ENCODE data around the gene SOX2.

SOX2 gene

GRCh38 chr3:181730316-181730715 is 18.6 kb downstream of the SOX2 start:
- no peak for DNase-seq (ENCODE audit: low read depth)
- no peak overlapping the region for H3K4me3 ChIP-seq (ENCODE audit: low read length)
- no peak for TF ChIP-seq CTCF (conservative IDR thresholded peaks at IDR 0.05; ENCODE audit: low read depth, low read length)

- no peak overlapping the region for H3K4me3 ChIP-seq (ENCODE audit: low read length)
- TF ChIP-seq CTCF (conservative IDR thresholded peaks at IDR 0.05; ENCODE audit: low read depth, low read length): no peak
- DNase-seq (ENCODE audit: low read depth): no peak
Observed at GRCh38 chr3:181730934-181731333, 19.2 kb downstream of the SOX2 start.

- no peak for DNase-seq (ENCODE audit: low read depth)
- no peak overlapping the region for H3K4me3 ChIP-seq (ENCODE audit: low read length)
- TF ChIP-seq CTCF (conservative IDR thresholded peaks at IDR 0.05; ENCODE audit: low read depth, low read length): no peak
Observed at GRCh38 chr3:181735911-181736310, 24.2 kb downstream of the SOX2 start.

- DNase-seq (ENCODE audit: low read depth): no peak
- no peak for TF ChIP-seq CTCF (conservative IDR thresholded peaks at IDR 0.05; ENCODE audit: low read depth, low read length)
- no peak overlapping the region for H3K4me3 ChIP-seq (ENCODE audit: low read length)
Observed at GRCh38 chr3:181738551-181738950, 26.8 kb downstream of the SOX2 start.

- no peak for DNase-seq (ENCODE audit: low read depth)
- no peak for TF ChIP-seq CTCF (conservative IDR thresholded peaks at IDR 0.05; ENCODE audit: low read depth, low read length)
- no peak overlapping the region for H3K4me3 ChIP-seq (ENCODE audit: low read length)
Observed at GRCh38 chr3:181739628-181740027, 27.9 kb downstream of the SOX2 start.

- TF ChIP-seq CTCF (conservative IDR thresholded peaks at IDR 0.05; ENCODE audit: low read depth, low read length): no peak
- no peak overlapping the region for H3K4me3 ChIP-seq (ENCODE audit: low read length)
Observed at GRCh38 chr3:181741417-181741816, 29.7 kb downstream of the SOX2 start.

GRCh38 chr3:181752202-181752671 is 40.5 kb downstream of the SOX2 start:
- H3K4me3 ChIP-seq (ENCODE audit: low read length): no peak overlapping the region
- no peak for DNase-seq (ENCODE audit: low read depth)
- TF ChIP-seq CTCF (conservative IDR thresholded peaks at IDR 0.05; ENCODE audit: low read depth, low read length): no peak

More at GRCh38 chr3:181741417-181741816, 29.7 kb downstream of the SOX2 start:
- DNase-seq (ENCODE audit: low read depth): no peak
